ENCODE results near the gene HHEX.
"Not testable (repeated sequence)": the region's sequence is repeated elsewhere in the genome, so short reads cannot be mapped to it uniquely, and the experiment has no call there.

The HHEX gene

DNA sequence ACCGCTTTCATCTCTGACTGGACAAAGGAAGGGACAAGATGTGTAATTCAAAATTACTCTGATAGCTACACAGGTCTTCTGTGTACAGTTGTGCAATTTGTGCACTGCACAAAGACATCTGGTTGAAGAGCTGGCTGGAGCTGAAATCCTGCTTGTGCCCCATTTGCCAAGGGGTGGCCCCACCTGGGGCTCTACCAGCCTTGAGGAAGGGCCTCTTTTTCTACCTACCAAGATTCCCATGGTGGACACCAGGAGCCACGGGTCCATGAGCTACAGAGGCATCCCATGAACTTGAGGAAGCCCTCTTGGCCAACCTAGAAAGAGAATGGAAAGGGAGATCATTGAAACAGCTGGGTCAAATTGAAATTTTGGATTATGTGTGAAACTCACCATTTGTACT, 43.2 kb downstream of the HHEX start:
- DNase-seq (ENCODE audit: extremely low read depth in 1 of 2, low read depth in 1 of 2) = no peak

DNA sequence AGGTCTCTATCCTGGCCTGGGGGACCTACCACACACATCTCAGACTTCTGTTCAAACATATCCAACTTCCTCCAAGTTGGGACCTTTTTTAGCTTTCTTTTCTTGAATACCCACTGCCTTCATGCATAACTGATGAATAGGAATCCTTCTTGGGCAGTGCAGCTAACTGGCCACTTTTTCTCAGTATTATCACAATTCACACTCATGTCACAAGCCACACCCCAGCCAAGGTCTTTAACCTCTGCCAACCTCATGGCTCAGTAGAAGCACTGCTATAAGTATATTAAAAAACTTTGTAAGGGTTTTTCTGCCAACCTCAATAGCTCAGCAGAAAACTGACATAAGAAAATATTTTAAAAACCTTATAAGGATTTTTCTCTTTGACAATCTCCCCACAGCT, 44.5 kb downstream of the HHEX start:
- no peak for DNase-seq (ENCODE audit: extremely low read depth in 1 of 2, low read depth in 1 of 2)

DNA sequence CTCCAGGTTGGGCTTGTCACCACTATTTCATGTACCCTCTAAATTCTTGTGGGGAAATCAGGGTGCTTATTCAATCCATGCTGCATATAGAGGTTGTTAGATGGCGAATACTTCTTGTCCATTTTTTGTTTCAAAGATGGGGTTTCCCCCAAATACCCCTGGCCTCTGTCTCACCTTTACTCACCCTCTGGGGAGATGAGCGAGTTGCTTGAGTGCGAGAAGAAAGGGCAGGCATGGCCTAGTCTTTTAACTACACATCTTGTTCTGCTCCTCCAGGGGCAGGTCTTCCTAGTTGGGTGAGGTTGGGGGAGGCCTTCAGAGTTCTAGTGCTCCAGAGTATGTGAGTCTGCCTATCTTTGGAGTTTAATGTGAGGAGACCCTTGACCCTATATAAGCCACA, 46.2 kb downstream of the HHEX start:
- no peak for DNase-seq (ENCODE audit: extremely low read depth in 1 of 2, low read depth in 1 of 2)

DNA sequence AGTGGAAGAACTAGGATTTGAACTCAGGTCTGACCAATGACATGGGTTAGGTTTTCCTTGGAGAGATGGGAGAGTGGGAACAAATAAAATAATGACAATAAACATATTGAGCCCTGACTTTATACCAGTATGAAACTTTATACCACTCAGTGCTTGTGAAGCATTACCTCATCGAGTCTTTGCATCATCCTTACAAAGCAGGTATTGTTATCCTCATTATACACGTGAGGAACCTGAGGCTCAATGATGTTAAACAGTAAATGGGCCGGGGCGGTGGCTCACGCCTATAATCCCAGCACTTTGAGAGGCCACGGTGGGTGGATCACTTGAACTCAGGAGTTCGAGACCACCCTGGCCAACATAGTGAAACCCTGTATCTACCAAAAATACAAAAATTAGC, 47.7 kb downstream of the HHEX start:
- DNase-seq (ENCODE audit: extremely low read depth in 1 of 2, low read depth in 1 of 2) = no peak

DNA sequence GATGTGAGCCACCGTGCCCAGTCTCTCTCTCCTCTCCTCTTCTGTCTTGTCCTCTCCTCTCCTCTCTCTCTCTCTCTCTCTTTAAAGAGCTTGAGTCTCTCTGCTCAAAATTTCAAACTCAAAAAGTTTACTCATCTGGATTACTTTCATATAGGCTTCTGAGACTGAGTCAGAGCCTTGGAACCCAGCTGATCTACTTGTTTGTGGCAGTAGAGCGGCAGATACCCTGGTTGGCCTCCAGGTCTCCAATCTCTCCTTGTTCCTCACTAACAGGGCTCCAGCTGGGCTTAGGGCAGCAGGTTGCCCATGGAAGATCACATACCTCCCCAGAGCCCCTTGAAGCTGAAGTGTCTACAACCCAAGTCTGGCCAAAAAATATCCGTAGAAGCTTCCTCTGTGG, 51.0 kb downstream of the HHEX start:
- no peak for DNase-seq (ENCODE audit: extremely low read depth in 1 of 2, low read depth in 1 of 2)

DNA sequence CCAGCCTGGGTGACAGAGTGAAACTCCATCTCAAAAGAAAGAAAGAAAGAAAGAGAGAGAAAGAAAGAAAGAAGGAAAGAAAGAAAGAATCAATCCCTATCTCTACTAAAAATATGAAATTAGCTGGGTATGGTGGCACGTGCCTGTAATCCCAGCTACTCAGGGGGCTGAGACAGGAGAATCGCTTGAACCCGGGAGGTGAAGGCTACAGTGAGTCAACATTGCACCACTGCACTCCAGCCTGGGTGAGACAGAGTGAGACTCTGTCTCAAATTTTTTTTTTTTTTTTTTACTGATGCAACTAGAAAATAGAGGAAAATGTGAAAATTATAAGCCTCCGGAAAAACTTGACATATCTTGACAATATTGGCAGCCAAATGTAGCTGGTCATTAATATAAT, 52.0 kb downstream of the HHEX start:
- not testable (repeated sequence) for DNase-seq (ENCODE audit: extremely low read depth in 1 of 2, low read depth in 1 of 2)

DNA sequence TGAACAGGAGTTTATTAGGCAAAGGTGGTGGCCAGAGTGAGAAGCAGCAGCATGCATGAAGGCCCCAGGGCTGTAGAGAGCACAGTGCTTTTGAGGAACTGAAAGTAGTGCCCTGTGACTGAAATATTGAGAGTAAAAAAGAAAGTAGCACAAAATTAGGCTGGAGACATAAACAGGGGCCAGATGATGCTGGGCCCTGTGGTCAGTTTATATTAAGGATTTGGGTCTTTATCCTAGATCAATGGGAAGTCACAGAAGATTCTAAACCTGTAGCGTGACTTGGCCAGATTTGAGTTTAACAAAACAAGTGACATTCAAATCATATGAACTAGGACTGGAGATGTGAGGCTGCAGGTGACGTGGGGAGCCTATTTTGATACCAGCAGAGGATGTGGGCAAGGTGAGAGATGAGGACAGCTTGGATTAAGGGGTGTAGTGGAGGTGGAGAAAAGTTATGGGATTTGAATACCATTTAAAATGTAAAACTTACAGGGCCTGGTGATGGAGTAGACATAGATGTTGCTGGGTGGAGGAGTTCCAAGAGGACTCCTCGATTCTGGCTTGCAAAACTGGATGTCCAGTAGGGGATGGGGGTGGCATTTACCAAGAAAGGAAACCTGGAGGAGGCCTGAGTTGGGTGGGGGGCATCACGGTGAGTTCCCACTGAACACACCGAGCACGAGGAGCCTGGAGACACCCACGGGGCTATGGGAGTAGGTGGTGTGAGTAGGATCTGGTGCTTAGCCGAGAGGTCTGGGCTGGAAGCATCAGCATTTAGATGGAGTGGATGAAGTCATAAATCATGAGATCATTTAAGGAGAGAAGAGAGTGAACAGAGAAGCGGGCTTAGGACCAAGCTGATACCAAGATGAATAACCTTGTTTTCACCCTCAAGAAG, 52.8 kb downstream of the HHEX start:
- DNase-seq (ENCODE audit: extremely low read depth in 1 of 2, low read depth in 1 of 2) = no peak

Data from activated CD8-positive, alpha-beta memory T cell treated with anti-CD3 and anti-CD28 coated beads for 1 hour (primary cell).